ENCODE results near the gene FNBP1. TPM values are rescaled to one million over a fixed set of nuclear protein-coding genes. Genes with fewer than 3 reads are reported as not detected.

The FNBP1 gene
- total and polyA plus RNA-seq, 2 of the 13 experiments (the other 11 are each of a cell fraction or from before 2014, with no cell fraction given) = 5.4 to 19.5 TPM

- TF ChIP-seq TMF1 (CRISPR knock-in tag; IDR thresholded peaks at IDR 0.05; ENCODE audit: low read depth) = no peak
- no peak for TF ChIP-seq JDP2 (CRISPR knock-in tag; IDR thresholded peaks at IDR 0.05; ENCODE audit: borderline replicate concordance)
- TF ChIP-seq ZNF710 (CRISPR knock-in tag; IDR thresholded peaks at IDR 0.05; ENCODE audit: borderline replicate concordance) = no peak
- TF ChIP-seq TCF7 (IDR thresholded peaks at IDR 0.05; ENCODE audit: low read depth) = no peak
- peak; percentile 39; the same call in 1 of the 2 replicates for TF ChIP-seq ZBTB7A (CRISPR knock-in tag; IDR thresholded peaks at IDR 0.05)
- no peak for TF ChIP-seq RNF219 (CRISPR knock-in tag; IDR thresholded peaks at IDR 0.05)
- no peak for TF ChIP-seq RBM22 (optimal IDR thresholded peaks at IDR 0.05; ENCODE audit: low read length)
- TF ChIP-seq ZNF776 (CRISPR knock-in tag; IDR thresholded peaks at IDR 0.05) = no peak
- no peak for TF ChIP-seq ZNF281 (CRISPR knock-in tag; IDR thresholded peaks at IDR 0.05; ENCODE audit: borderline replicate concordance)
- no peak for TF ChIP-seq TCF12 (IDR thresholded peaks at IDR 0.05)
- no peak for TF ChIP-seq TCF12 (CRISPR knock-in tag; IDR thresholded peaks at IDR 0.05)
- no peak for TF ChIP-seq ATM (IDR thresholded peaks at IDR 0.05; ENCODE audit: borderline replicate concordance)
- no peak for TF ChIP-seq CEBPB (IDR thresholded peaks at IDR 0.05; ENCODE audit: borderline replicate concordance, low read depth, low read length)
- TF ChIP-seq RORA (CRISPR knock-in tag; IDR thresholded peaks at IDR 0.05) = no peak
- TF ChIP-seq E2F5 (CRISPR knock-in tag; conservative IDR thresholded peaks at IDR 0.05) = no peak
- no peak for TF ChIP-seq RBFOX2 (IDR thresholded peaks at IDR 0.05; ENCODE audit: low read depth, low read length)
- peak; percentile 63 for TF ChIP-seq HOXA3 (CRISPR knock-in tag; IDR thresholded peaks at IDR 0.05)
- TF ChIP-seq PITX1 (CRISPR knock-in tag; IDR thresholded peaks at IDR 0.05) = no peak
- peak; percentile 68; the same call in 1 of the 2 replicates for TF ChIP-seq ZMAT3 (CRISPR knock-in tag; conservative IDR thresholded peaks at IDR 0.05)
- no peak for TF ChIP-seq ZEB1 (IDR thresholded peaks at IDR 0.05; ENCODE audit: insufficient replicate concordance, low read depth)
- no peak for TF ChIP-seq MZF1 (CRISPR knock-in tag; IDR thresholded peaks at IDR 0.05; ENCODE audit: borderline replicate concordance)
- no peak for TF ChIP-seq CHD4 (IDR thresholded peaks at IDR 0.05; ENCODE audit: borderline replicate concordance, low read length)
These were observed 950 bp upstream of the FNBP1 start (continued) for GRCh38 chr9:130043654-130044623.
